Kidney epithelial cell (primary cell): Measurements from ENCODE around the gene SCTR. TPM values are rescaled to one million over a fixed set of nuclear protein-coding genes. Genes with fewer than 3 reads are reported as not detected.
A peak's percentile ranks its signal among the peaks of the same experiment; 100 is the strongest.

ENCODE experiments used
- DNase-seq: peaks from one replicate; pipeline ENCODE4 v3.0.0-alpha.2; 2010; ENCODE audit warnings: low read depth
- H3K27me3 ChIP-seq: 2 replicates; pipeline ENCODE4 v1.6.0; 2011; ENCODE audit warnings: low read length; ENCODE audit not compliant: control insufficient read depth, insufficient read depth
- H3K36me3 ChIP-seq: 2 replicates; pipeline ENCODE4 v1.5.1; 2011; ENCODE audit warnings: low read length; ENCODE audit not compliant: control insufficient read depth, insufficient read depth
- H3K4me3 ChIP-seq: 2 replicates; pipeline ENCODE4 v1.5.1; 2011; ENCODE audit warnings: low read depth, mild to moderate bottlenecking, control low read depth, low read length
- total RNA-seq: library from RNA; depleted of rRNA; stranded (reverse); fragments of >200 nt; gene quantifications from 2 replicates; pipeline ENCODE4 v1.2.3, GENCODE V29; 2015
- TF ChIP-seq, protein P1 (sequence below): IDR thresholded peaks from 2 replicates; pipeline ENCODE4 v1.5.1; 2011; ENCODE audit warnings: mild to moderate bottlenecking, moderate library complexity, low read length, control low read depth, inconsistent platforms; ENCODE audit not compliant: insufficient read depth, poor library complexity, severe bottlenecking

SCTR gene
- total RNA-seq, 1 donor from 2014 or later = not detected

GRCh38 chr2:119550346-119550745 lies 26.1 kb upstream of the SCTR start:
- H3K4me3 ChIP-seq = no peak overlapping the region
- H3K27me3 ChIP-seq = no peaks in the 10 kb centered on the region
- DNase-seq = no peak
- TF ChIP-seq, protein P1, sequence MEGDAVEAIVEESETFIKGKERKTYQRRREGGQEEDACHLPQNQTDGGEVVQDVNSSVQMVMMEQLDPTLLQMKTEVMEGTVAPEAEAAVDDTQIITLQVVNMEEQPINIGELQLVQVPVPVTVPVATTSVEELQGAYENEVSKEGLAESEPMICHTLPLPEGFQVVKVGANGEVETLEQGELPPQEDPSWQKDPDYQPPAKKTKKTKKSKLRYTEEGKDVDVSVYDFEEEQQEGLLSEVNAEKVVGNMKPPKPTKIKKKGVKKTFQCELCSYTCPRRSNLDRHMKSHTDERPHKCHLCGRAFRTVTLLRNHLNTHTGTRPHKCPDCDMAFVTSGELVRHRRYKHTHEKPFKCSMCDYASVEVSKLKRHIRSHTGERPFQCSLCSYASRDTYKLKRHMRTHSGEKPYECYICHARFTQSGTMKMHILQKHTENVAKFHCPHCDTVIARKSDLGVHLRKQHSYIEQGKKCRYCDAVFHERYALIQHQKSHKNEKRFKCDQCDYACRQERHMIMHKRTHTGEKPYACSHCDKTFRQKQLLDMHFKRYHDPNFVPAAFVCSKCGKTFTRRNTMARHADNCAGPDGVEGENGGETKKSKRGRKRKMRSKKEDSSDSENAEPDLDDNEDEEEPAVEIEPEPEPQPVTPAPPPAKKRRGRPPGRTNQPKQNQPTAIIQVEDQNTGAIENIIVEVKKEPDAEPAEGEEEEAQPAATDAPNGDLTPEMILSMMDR = no peak
- H3K36me3 ChIP-seq = peaks cover 1% of the 10 kb centered on the region

- TF ChIP-seq, protein P1 = no peak
- no peaks in the 10 kb centered on the region for H3K27me3 ChIP-seq
- DNase-seq = peak; percentile 12
These were observed 25.0 kb upstream of the SCTR start for GRCh38 chr2:119549241-119549640.

GRCh38 chr2:119548516-119549120 lies 24.3 kb upstream of the SCTR start:
- DNase-seq = no peak
- Histone ChIP-seq H3K4me3 (no peak overlapping the region), H3K27me3 (no peaks in the 10 kb centered on the region), H3K36me3 (peaks cover 1% of the 10 kb centered on the region)
- TF ChIP-seq, protein P1 = no peak

More at GRCh38 chr2:119549241-119549640, 25.0 kb upstream of the SCTR start:
- no peak overlapping the region for H3K4me3 ChIP-seq
- H3K36me3 ChIP-seq = peaks cover 1% of the 10 kb centered on the region

- no peaks in the 10 kb centered on the region for H3K27me3 ChIP-seq
- H3K4me3 ChIP-seq = no peak overlapping the region
- DNase-seq = no peak
- H3K36me3 ChIP-seq = no peaks in the 10 kb centered on the region
- TF ChIP-seq, protein P1 = no peak
These were observed 22.1 kb upstream of the SCTR start for GRCh38 chr2:119546447-119546767.

- H3K27me3 ChIP-seq = no peaks in the 10 kb centered on the region
- TF ChIP-seq, protein P1 = no peak
These were observed 21.6 kb upstream of the SCTR start for GRCh38 chr2:119545754-119546446.

More at GRCh38 chr2:119545754-119546446, 21.6 kb upstream of the SCTR start:
- no peak overlapping the region for H3K4me3 ChIP-seq
- DNase-seq = no peak
- H3K36me3 ChIP-seq = no peaks in the 10 kb centered on the region
